Limb (tissue), 2 donors: Measurements from ENCODE around the gene C4orf50.
A peak's percentile ranks its signal among the peaks of the same experiment; 100 is the strongest.

Experiments used
- DNase-seq, 2 donors: peaks; one replicate each; pipeline ENCODE4 v3.0.0-alpha.2; 2016; ENCODE audit errors: extremely low spot score in 2 of 2

The C4orf50 gene

DNA sequence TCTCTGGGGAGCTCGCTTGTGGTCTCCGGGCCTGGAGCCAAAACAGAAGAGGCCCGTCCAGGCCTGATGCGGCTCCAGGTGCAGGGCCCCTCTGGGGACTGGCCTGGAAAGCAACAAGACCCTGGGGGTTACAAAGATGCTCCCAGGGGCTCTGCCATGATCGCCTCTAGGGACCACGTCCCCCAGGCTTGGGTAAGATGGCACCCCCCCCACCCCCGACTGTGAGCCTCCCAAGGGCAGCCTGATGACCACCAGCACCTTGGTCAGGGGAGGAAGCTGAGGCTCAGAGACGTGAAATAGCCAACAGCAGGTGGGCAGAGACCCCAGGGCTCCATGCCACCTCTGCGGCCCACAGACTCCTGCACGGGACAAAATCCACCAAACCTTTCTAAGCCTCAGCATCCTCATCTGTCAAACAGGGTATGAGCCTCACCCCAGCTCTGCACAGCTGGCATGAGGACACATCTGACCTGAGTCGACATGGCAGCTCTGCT is 25.4 kb downstream of the C4orf50 start:
- DNase-seq, result no peak

- DNase-seq, result no peak
Observed at GRCh38 chr4:5992171-5992827, 25.9 kb downstream of the C4orf50 start.

DNA sequence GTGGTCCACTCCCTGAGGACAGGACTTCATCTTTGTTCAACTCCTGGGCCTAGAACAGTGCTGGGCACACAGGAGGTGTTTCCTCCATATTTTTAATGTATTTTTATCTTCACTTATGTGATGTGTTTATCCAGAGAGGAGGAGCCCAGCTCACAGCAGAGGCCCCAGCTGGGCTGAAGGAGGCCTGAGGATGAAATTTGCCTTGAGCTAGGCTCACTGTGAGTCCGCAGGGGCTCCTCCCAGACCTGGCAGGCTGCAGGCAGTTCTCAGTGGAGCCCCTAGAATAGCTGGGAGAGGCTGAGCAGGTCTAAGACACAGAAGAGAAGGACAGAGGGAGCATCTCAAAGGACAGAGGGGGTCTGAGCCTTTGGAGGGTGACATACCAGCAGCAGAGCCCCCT is 26.8 kb downstream of the C4orf50 start:
- no peak for DNase-seq

- DNase-seq, result no peak
Observed at GRCh38 chr4:5990446-5991160, 27.6 kb downstream of the C4orf50 start.

DNA sequence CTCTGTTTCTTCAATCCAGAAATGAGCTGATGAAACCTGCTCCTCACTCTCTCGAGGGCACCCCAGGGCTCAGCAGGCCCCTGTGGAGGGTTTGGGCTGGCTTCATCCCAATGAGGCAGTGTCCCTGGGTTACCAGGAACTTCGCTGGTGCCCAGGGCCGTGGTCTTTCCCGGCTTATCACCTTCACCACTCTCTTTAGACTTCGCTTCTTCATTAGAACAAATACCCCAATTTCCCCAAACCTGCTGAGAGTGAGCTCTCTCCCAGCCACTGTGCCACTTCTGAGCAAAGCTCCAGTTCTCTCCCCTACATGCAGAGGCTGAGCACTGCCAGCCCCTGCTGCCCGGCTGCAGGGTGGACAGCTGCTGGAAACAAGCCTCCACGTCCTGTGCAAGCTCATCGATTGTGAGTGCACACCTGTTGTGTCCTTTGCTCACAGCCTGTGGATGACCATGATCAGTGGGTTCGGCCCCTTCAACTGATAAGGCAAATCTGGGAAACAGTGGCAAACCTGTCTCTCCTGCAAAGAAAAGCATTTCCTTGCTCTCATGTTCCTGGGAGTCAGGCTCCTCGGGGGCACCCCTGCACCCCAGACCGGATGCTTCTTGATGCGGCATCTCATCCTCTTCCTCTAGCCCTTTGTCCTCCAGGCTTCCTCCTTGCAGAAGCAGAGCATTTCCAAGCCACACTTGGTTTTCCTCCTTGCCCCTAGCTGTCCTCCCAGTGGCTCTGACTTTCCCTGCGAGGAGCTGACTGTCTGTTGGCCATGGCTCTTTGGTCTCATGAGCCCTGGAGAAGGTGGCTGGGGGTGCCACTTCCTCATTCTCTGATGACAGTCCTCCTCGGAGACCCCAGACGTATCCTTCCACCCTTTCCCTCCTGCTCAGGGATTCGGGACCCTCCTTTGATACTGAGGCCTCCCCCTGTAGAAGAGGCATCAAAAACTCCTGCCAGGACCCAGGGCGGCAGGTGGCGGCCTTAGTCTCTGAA is 28.7 kb downstream of the C4orf50 start:
- no peak for DNase-seq

GRCh38 chr4:5988086-5988845 is 30.0 kb downstream of the C4orf50 start:
- DNase-seq, result no peak

- DNase-seq, result no peak
Observed at GRCh38 chr4:5984843-5985242, 33.4 kb downstream of the C4orf50 start.

GRCh38 chr4:5982156-5982973 is 35.9 kb downstream of the C4orf50 start:
- DNase-seq, result peak in 1 of 2 donors; percentile 9

- peak; percentile 23 to 32 for DNase-seq
Observed at GRCh38 chr4:5980436-5981155, 37.6 kb downstream of the C4orf50 start.

DNA sequence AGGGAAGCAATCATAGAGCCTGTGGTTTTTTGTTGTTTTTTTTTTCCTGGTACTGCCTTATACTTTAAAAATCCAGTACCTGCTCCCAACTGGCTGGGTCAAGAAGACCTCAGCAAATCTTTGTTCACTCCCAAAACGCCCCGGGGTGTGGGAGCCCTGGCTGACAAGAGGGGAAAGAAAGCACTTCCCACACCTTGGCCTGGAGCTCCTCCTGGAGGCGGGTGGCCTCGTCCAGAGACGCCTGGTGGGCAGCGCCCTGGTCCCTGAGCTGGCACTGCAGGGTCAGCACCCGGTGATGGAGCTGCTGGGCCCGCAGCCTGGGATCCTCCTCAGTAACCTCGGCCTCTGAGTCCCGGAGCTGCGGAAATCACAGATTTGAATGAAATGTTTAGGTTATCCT is 38.2 kb downstream of the C4orf50 start:
- DNase-seq, result peak in 1 of 2 donors; percentile 46

DNA sequence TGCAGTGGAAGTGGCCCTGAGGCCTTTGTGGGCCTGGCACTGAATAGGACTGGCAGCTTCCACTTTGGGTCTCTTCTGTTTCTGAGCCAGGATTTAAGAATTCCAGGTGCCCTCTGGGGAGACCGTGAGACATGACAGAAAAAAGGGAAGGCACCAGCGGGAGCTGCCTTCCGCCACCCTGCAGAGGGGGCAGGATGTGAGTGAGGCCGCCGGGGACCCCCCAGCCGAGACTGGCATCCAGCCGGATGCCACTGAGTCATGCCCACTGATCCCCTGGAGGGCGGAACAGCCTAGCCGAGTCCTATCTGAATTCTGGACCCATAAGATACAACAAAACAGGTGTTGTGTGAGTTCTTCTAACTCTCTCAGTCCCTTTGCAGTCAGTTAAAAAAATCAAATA is 41.3 kb downstream of the C4orf50 start:
- no peak for DNase-seq

DNA sequence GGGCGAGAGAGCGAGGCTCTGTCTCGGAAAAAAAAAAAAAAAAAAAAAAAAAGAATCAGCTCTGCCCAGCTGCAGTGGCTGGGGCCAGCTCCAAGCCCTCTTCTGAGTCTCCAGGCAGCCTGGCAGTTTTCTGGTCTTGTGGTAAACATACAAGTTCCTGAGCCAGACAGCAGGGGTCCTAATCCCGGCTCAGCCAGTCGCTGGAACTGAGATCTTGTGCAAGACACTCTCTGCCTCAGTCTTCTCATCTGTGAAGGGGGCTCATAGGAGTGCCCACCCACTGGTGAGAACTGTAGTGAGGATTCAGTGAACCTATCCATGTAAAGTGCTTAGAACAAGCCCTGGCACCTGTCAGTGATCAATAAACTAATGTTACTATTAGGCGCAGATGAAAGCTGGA is 41.8 kb downstream of the C4orf50 start:
- no peak for DNase-seq

DNA sequence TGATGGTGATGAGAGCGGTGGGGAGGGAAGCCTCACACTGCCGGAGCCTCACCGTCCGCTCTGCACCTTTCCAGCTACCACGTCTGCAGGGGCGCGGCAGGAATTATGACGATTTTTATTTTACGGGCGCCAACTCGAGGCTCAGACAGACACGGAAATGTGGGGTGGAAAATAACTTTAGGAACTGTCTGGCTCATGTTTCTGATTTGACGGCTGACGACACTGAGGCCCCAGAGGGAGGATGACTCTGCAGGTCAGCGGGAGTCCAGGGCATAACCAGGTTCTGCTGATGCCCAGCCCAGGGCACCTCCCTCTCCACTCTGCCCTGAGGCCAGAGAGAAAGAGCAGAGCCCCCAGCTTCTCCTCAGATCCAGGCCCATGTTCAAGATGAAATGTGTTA is 43.9 kb downstream of the C4orf50 start:
- no peak for DNase-seq

GRCh38 chr4:5973486-5974220 is 44.6 kb downstream of the C4orf50 start:
- DNase-seq, result no peak

GRCh38 chr4:5973033-5973432 is 45.2 kb downstream of the C4orf50 start:
- no peak for DNase-seq

- DNase-seq, result peak in 1 of 2 donors; percentile 9
Observed at GRCh38 chr4:5972571-5972970, 45.7 kb downstream of the C4orf50 start.

GRCh38 chr4:5971078-5971450 is 47.2 kb downstream of the C4orf50 start:
- no peak for DNase-seq

DNA sequence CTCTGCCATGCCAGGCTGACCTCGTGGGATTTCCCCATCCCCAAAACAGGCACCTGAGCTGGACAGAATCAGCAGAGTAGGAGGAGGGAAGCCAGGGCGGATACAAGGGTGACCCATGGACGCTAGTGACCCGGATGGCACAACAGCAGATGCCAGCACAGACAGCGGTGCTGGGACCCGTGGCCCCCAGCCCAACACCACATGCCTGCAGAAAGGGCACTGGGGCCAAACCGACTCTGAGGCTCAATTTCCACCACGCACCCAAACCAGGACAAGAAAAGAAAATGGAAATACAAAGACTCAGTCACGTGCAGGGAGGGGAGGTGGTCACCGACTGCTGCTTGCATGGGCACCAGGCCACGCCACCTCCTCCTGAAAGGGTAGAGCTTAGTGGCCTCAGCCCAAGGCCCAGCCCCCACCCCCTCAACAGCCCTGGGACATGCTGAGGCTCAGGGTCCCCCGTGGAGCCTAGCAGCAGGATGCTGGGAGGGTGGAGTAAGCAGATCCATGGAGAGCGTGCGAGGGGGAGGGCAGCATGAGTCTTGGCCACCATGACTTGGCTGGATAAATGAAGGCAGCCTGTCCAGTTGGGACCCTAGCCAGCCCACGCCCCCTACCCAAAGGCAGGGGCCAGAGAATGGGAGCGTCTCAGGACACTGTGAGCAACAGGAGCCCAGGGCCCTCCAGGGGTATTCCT is 47.7 kb downstream of the C4orf50 start:
- no peak for DNase-seq
